ENCODE data around the gene PRPF38B. TPM values are rescaled to one million over a fixed set of nuclear protein-coding genes. Genes with fewer than 3 reads are reported as not detected.

The PRPF38B gene
- total RNA-seq, 2 experiments from 2014 or later = 66.8 to 71.5 TPM

Other genes starting within 250 kb of the PRPF38B start
- not detected for gene NBPF6, start 242.0 kb upstream of the PRPF38B start, total RNA-seq
- gene EEIG2, start 132.2 kb upstream of the PRPF38B start, total RNA-seq = 1 to 10 TPM; 7.8 to 7.9 TPM
- 10 to 100 TPM; 26.1 to 26.4 TPM for gene HENMT1, start 31.2 kb upstream of the PRPF38B start, total RNA-seq
- gene FNDC7, start 20.6 kb downstream of the PRPF38B start, total RNA-seq = not detected
- gene STXBP3, start 54.4 kb downstream of the PRPF38B start, total RNA-seq = 10 to 100 TPM; 31.8 to 34.0 TPM
- gene AKNAD1, start 164.8 kb downstream of the PRPF38B start, total RNA-seq = not detected
- gene GPSM2, start 184.7 kb downstream of the PRPF38B start, total RNA-seq = 1 to 10 TPM; 4.8 to 6.3 TPM